Measurements from ENCODE around the gene MARS1.

Gene MARS1

DNA sequence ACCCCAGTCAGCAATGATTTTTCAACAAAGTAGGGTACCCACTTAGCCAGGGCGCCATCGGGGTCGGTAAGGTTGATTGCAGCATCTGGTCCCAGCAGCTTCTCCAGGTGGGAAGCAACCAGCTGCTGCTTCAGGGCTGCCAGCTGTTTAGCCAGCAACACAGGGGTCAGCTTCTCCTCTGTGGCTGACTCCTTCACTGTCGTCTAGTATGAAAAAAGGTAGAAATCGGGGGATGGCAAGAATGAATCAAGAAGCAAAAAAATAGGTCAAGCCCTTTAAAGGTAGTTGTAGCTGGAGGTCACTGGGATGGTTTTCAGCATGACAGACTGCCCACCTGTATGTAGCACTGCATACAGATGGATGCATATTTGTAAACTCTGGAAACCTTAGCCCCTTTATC lies 46.4 kb downstream of the MARS1 start:
- no peak for DNase-seq

DNA sequence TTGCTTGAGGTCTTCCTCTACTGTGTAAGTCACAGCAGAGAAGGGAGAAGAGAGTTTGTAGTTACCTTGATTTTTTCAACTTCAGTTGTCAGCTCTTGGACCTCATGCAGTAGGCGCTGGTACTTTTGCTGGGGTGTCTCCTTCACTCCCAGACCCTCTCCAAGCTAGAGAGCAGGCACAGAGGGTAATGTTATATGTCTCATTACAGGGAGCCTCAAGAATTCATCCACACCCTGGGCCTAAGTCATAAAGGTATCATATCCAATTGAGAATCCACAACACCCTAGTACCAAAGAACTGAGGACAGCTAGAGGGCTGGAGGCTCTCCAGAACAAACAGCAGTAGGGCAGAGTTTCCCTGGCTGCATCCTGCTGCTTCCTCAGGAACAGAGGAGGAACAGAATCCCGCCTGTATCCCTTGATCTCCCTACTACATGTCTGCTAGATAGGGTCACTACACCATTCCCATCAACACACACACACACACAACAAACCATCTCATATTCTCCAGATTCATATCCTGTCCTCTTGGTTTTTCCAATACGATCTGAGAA lies 47.2 kb downstream of the MARS1 start:
- DNase-seq = no peak

DNA sequence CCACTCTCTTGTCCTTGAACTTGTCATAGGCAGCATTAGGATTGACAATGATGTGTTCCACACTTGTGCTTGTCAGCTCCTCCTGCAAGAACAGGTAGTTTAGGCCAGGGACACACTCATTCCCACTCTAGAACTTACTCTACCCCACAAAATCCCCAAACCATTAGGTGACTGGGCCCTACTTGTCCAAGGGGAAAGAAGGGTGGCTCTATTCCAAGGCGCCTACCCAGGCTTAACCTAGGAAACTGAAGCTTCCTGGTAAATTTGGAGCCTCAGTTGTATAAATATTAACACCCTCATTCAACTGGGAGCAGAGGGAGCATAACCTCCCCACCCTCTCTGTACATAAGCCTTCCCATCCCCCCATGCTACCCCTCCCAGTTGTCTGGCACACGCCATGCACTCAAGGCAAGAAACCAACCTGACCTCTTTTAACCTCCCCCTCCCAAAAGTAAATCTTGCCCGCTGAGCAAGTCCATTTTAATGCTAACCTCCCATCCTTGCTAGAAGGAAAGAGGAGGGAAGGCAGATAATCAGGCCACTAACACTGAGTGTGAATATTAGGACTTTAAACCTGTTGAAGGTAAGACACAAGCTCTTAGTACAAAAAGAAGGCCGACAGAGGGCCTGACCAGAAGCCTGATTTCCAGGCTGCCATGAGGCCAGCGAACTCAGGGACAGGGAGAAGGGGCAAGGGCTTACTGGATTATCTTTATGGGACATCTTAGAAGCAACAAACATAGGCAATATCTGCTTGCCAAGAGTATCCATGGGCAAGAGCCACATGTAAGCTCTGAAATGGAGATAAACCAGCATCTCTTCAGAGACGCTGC lies 48.1 kb downstream of the MARS1 start:
- DNase-seq = no peak

DNA sequence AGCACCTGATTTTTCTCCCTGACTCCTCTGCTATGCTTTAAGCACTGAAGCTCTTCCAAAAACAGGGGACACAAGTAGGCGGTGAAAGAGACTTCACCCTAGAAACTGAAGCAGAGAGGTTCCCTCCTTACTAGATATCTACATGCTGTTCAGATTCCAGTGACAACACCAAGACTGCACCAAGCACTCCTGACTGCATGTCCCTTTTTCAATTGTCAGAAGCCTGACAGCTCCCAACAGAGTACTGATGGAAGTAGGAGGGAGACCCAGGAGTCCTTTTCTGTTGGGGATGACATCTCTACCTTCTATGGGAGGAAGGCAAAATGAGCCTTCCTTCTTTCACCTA lies 48.7 kb downstream of the MARS1 start:
- DNase-seq = no peak

DNA sequence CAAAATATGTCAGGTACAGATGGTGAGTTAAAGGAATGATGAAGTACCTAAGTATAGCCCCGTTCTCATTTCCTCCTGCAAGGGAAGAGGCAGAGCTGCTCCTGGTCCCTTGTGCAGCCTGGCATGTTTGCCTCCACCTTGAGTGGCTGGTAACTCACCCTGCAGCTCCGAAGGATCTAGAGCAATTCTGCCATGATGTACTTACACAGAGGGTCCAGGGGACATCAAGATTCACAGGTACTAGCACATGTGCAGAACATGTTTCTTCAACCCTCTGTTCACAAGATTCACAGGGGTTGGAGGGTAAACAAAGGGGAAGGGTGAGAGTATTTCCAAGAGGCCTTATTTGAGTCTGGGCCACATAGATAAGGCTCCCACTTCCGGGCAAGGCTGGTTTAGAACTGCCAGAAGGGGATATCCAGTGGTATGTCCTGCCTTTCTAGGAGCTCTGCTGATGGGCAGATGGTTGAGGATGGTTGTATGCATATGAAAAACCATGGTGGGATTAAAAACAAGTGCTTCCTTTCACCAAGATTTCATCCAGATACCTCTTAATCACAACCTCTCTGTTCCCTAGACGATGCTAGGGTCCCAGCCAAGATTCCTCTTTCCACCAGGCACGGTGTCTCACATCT lies 51.4 kb downstream of the MARS1 start:
- no peak for DNase-seq

DNA sequence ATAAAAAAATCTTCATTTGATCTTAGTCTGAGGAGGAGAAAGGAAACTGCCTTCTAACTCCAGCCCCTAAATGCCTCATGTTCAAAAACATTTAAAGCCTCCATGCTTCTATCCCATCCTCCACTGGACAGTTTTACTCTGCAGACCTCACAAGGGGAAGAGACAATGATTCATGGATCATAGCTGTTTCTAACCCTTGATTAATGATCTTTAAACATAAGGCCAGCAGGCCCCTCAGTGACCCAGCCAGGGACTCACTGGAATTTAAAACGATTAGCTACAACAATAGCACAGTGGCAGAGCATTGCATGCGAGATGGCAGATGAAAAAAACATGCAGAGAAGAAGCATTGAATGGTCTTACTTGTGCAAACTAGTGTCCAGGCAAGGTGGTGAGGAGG lies 53.1 kb downstream of the MARS1 start:
- DNase-seq = no peak

DNA sequence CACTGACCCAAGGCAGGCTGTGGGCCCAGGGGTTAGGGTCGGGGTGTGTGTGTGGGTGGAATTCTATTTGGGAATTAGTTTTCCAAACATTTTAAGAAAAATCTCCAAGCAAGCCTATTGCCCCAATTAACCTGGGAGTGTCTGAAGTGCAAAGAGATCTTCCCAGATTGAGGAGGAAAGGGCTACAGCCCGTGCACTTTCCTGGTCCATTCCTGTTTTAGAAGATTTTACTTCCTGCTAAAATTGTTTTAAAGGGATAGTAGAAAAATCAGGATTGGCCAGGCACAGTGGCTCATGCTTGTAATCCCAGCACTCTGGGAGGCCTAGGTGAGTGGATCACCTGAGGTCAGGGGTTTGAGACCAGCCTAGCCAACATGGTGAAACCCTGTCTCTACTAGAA lies 53.8 kb downstream of the MARS1 start:
- DNase-seq = no peak

DNA sequence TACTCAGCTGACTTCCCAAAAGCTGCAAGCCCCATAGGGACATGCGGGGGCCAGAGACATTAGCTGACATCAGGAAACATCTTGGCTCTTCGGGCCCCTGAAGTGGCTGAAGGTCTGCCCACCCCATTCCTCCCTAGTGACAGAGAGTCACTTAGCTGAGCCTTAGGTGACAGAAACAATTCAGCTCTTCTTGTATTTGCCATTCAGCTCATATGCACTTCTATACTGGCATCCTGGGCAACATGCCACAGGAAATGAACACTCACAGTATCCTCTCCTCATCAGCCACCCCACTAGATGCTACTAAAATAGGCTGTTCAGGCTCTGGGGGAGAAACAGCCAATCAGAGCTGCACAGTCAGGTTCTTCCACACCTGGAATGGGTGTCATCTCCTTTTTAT lies 55.7 kb downstream of the MARS1 start:
- DNase-seq = no peak

DNA sequence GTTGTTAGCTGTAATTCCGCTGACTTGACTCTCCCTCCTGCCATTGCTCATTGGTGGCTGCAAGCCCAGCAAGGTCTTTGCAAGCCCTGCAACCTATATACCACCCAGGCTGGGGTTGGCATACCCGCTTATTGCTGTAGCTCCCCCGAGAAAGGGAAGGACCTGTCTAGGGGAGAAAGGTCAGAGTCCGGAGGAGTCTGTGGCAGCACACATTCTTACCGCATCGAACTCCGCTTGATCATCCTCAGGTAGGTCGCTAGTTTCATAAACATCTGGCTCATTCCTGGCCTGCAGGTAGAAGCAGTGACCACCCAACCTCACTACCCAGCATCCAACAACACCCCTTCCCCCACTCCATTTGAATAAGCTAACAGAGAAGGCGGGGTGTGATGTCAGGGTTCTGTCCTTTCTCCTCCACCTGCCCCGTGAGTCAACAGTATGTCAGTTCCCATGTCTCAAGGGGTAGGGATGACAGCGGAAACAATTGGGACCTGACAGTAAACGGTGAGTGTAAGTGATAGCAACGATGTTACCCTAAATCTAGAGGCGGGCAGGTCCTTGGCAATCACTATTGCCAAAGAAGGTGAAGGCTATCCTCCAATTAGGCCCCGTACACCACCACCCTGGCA lies 58.1 kb downstream of the MARS1 start:
- no peak for DNase-seq

DNA sequence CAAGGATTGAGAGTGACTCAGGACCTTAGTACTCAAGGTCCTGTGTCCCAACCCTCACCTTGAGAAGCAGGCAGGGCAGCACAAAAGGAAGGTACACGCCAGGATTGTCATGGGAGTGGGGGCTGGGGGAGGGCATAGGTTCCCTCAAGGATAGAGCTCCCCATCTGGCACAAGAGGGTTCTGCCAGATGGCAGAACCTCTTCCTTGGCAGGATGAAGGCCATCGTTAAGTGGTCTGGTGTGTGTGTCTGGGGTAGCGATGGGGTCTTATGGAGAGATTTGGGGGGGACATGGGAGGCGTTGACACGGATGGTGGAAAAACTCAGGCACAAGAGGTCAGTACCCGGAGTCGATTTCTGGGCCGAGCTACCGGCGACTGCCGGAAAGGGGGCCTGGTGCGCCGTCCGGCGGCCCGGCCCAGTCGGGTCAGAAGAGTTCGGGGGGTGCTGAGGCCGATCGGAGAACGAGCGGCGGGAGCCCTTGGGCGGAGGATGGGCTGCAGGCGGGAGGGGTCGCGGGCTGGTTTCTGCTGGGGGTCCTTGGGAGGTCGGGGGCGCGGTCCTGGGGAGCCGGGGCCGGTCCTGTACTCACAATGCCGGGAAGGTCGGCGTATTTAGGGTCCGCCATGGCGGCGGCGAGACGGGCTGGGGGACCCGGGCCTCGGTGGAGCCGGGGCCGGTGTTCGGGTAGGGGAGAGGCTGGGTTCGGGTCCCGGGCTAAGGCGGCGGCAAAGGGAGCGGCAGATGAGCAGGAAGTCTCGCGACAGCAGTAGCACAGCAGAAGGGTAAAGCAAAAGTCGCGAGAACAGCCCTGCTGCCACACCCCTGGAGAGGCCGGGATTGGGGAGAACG lies 58.8 kb downstream of the MARS1 start, which contains the start of gene DCTN2:
DCTN2 (minus strand) TSS at position 755 of the 850 bp plus-strand sequence; CDS start at position 626, 129 bp downstream.
- peak; percentile 89 for DNase-seq

DNA sequence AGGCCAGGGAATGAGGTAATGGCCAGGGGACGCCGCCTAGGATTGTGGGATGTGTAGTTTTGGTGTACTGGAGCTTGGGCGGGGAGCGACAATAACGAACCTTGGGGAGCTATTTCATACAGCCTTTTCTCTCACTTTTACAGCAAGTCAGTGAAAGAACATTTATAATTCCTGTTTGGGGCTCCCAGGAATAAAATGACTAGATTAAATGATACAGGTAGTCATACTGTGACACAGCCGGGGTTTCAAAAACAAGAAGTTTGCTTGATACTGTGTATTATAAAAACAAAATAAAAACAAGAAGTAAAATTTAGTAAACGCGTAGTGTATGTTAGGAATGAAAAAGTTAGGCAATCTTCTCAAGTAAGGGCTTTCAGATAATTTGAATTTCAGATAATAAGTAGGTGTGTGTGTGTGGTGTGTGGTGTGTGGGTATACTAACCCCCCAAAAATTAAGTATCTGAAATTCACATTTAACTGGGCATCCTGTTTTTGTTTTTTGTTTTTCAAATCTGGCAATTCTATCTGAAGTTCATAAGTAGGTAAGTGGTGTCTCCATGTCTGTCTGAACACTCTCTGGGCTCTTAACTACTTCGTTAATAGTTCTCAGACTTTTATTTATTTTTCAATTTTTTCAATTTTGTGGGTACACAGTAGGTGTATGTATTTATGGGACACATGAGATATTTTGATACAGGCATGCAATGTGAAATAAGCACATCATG lies 59.6 kb downstream of the MARS1 start:
- DNase-seq = no peak

DNA sequence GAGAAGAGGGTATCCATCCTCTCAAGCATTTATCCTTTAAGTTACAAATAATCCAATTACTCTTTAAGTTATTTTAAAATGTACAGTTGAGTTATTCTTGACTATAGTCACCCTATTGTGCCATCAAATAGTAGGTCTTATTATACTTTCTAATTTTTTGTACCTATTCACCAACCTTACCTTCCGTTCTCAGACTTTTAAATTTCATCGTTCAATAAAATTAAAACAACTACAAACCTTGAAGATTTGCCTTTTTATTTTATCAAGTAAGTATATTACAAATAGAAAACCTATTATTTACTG lies 60.1 kb downstream of the MARS1 start:
- DNase-seq = no peak

DNA sequence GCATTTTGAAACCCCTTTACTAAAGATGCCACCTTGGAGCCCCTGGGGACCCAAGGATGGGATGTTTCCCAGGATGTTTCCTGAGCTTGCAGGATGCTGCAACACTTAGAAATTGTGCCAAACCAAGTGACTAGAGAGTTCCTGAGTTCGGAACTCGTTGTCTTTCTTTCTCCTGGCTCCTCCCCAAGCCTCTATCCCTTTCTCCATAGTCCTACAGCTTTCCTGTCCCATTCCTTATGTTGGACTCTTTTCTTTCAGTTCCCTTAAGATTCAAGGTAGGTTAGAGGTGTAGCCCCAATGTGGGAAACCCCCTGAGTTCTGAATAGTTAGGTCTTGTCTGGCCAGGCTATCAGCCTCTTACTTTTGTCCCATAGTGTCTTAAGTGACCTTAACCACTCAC lies 60.6 kb downstream of the MARS1 start:
- DNase-seq = no peak

DNA sequence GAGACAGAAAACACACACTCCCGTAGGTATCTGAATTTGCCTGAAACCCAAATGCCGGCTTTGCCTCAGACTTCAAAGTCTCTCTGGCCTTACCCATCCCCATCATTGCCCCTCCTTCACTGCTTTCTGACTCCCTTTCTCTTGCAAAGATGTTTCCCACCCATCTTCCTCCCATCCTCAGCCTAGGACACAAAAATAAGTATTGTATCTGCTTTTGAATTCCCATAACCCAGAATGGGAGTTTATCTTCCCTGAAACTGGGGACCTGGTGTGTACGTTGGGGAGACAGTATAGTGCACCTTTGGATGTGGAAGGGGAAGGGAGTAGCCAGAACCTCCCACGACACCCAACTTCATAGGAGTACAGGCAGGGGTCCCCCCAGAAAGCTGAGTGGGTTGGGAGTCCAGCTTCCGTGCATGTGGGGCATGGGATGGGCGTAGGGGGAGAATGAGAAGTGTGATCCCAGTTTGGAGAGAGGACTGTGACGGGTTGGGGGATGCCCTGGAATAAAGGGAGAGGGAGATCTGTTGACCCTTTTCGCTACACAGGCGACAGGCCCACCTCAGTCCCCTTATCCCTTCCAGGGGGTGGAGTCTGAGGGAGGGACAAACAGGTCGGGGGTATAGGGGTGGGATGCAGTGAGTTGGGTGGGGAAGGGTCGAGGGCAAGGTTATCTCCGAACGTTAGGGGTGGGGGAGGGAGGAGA lies 61.5 kb downstream of the MARS1 start:
- DNase-seq = no peak

DNA sequence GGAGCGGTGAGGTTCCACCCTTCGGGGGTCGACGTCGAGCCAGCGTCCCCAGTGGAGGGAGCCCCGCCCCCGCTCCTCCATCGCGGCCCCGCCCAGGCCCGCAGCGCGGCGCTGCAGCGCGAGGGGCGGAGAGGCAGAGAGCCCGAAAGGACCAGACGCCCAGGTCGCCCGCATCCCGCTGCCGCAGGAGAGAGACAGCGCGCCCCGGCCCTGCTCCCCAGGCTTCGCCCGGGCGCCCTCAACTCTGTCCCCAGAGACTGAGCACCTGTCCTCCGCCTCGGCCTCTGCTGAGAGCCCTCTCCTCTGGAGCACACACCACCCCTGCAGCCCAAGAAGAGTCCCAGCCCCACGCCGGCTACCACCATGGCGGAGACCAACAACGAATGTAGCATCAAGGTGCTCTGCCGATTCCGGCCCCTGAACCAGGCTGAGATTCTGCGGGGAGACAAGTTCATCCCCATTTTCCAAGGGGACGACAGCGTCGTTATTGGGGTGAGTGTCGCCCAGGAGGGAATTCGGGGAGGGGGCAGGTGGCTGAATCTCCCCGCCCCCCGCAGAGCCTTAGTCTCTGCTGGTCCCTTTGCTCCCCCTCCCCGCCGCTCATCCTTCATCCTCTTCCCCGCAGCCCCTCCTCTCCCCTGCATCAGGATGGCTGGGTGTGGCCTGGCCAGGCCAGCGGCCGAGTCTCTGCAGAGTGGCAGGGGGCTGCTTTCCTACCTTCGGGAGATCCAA lies 62.2 kb downstream of the MARS1 start, which contains the start of gene KIF5A:
KIF5A (plus strand) TSS at position 136 of the 732 bp plus-strand sequence; CDS start at position 364, 228 bp downstream.
- DNase-seq = peak; percentile 53

DNA sequence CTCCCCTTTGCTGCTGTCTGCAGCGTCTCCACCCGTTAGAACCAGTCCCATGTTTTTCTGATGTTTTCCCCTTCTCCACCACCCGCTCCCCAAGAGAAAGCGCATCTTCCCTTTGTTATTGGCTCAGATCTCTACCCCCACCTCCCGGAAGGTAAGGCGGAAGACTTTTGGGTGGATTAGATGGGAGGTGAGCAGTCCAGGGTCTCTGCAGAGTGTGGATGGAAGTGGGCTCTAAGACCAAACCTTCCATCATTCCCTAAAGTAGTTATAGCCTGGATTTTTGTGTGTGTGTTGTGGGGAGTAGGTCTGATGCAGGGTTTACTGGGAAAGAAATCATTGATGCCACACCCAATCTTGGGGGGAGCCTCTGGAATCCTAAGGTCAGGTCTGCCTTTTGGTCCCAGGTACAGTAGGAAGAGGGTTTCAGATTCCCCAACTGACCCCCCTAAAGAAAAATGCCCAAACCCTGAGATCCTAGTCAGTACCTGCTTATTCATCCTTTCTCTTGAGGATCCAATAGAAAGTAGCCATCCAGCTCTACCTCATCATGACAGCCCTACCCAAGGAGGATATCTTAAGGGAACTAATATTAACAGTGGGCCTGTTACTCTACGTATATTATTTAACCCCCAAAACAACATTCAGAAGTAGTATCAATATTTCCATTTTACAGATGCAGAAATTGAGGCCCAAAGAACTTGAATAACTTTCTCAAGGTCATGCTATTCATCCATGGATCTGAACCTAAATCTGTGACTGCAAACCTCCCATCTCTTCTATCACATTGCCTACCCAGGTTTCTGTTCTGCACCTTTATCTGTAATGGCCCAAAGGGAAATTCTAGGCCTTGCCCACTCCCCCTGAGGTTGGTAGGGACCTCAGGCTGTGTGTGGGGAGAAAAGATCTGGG lies 63.0 kb downstream of the MARS1 start:
- no peak for DNase-seq

DNA sequence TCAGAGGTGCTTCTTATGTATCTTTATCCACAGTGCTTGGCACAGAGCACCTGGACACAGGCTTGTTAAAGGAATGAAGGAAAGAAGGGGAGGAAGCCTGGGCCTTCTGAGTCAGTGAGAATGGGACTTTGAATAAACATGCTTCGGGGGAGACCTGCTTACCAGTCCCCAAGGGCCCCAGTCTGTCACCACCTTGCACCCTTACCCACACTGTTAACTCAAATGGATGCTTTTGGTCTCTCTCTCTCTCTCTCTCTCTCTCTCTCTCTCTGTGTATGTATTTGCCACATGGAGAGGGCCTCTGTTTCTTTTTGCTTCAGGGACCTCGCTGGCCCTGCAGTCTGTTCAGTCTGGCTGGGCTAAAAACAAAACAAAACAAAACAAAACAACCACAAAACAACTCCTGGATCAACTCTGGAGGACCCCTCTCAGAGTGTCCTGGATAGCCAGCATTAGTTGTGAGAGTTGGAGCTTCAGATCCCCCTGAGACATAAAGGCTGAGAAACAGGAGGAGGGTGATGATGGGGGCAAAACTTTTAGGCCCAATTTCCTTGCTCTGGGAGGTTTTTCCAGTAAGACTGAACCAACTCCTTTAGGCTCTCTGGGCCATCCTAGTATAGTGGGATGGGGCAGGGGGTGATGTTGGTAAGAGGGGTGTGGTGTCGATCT lies 63.9 kb downstream of the MARS1 start:
- DNase-seq = no peak

DNA sequence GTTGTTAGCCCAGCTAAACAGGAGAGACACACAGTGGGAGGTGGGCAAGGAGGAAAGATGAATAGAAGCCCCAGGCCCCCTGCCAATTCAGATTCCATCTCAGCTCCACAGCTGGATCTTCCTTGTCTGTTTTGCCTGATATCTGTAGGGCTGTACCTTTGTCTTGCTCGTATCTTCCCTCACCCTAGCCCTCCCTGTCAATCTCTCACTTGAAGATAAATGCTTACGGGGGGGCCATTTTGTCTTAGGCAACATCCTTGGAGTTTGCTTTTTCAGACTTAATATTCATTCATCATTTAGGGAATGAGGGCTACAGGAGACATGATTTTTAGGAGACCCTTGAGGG lies 64.4 kb downstream of the MARS1 start:
- DNase-seq = no peak

DNA sequence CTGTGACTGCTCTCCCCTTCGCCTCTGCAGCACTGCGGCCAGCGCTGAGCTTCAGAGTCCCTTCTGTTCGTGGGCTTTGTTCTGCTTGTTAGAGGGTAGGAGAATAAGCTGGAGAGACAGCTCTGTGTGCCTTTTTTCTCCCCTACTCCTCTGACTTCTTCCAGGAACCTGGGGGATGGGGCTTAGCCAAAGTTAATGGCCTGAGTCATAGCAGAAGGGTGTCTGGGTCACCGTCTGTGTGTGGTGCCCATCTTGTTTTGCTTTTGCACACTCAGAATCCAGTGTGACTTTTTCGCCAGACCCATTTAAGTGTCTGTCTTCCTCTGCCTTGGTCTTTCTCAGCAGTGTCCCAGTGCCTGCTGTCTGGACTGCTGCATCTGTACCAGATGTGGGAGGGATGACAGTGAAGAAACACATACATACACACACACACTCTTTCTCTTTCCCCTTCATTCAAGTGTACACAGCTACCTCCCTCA lies 65.0 kb downstream of the MARS1 start:
- DNase-seq = no peak
